ENCODE measurements around the gene CFAP92.

- TF ChIP-seq CTCF (IDR thresholded peaks at IDR 0.05) (no peak), POLR2A (IDR thresholded peaks at IDR 0.05) (no peak)
Observed at GRCh38 chr3:128931046-128931445, 62.8 kb downstream of the CFAP92 start.

All from thyroid gland (tissue), 4 donors.